HG03135 (cell line): ENCODE results near the gene FH.

Experiments used
- ATAC-seq: cut with Tn5 transposase; IDR thresholded peaks from one replicate; pipeline ENCODE4 v1.9.1; 2021; ENCODE audit warnings: mild to moderate bottlenecking, moderate library complexity; ENCODE audit not compliant: unreplicated experiment

The FH gene

GRCh38 chr1:241525026-241525425 lies 5.5 kb upstream of the FH start:
- ATAC-seq: no peak

GRCh38 chr1:241521718-241522117 lies 2.2 kb upstream of the FH start:
- ATAC-seq: no peak

- no peak for ATAC-seq
Measured at GRCh38 chr1:241520080-241520465, 518 bp upstream of the FH start.

GRCh38 chr1:241518476-241519307 lies 863 bp downstream of the FH start:
- peak; percentile 31 for ATAC-seq

- ATAC-seq: no peak
Measured at GRCh38 chr1:241513378-241513777, 6.2 kb downstream of the FH start.

- no peak for ATAC-seq
Measured at GRCh38 chr1:241507189-241507863, 12.2 kb downstream of the FH start.

- no peak for ATAC-seq
Measured at GRCh38 chr1:241503444-241503843, 16.1 kb downstream of the FH start.

GRCh38 chr1:241499910-241500309 lies 19.6 kb downstream of the FH start:
- no peak for ATAC-seq

- no peak for ATAC-seq
Measured at GRCh38 chr1:241495741-241496140, 23.8 kb downstream of the FH start.

GRCh38 chr1:241488739-241489138 lies 30.8 kb downstream of the FH start:
- no peak for ATAC-seq

- ATAC-seq: peak; percentile 51
Measured at GRCh38 chr1:241485554-241485992, 34.0 kb downstream of the FH start.

- ATAC-seq: peak; percentile 73
Measured at GRCh38 chr1:241485145-241485544, 34.4 kb downstream of the FH start.

- no peak for ATAC-seq
Measured at GRCh38 chr1:241482761-241483250, 36.7 kb downstream of the FH start.

GRCh38 chr1:241479294-241479693 lies 40.3 kb downstream of the FH start:
- no peak for ATAC-seq

- ATAC-seq: no peak
Measured at GRCh38 chr1:241475671-241476070, 43.9 kb downstream of the FH start.

GRCh38 chr1:241473026-241473425 lies 46.5 kb downstream of the FH start:
- no peak for ATAC-seq

- no peak for ATAC-seq
Measured at GRCh38 chr1:241470908-241471590, 48.5 kb downstream of the FH start.

GRCh38 chr1:241470361-241470760 lies 49.2 kb downstream of the FH start:
- ATAC-seq: no peak

- no peak for ATAC-seq
Measured at GRCh38 chr1:241465673-241466072, 53.9 kb downstream of the FH start.

GRCh38 chr1:241464985-241465384 lies 54.6 kb downstream of the FH start:
- ATAC-seq: no peak

- no peak for ATAC-seq
Measured at GRCh38 chr1:241462391-241462790, 57.2 kb downstream of the FH start.
